B cell (primary cell): ENCODE results near the gene CATSPER3. TPM values are rescaled to one million over a fixed set of nuclear protein-coding genes. Genes with fewer than 3 reads are reported as not detected.

Experiments
- ATAC-seq: fragments of 200-7000 bp; cut with Tn5 transposase; one replicate; pipeline ENCODE4 v1.10.0; 2021; ENCODE audit warnings: low read depth, mild to moderate bottlenecking, moderate number of reproducible peaks, moderate library complexity
- CTCF ChIA-PET: fragments of 350-600 bp; sonication (Branson Sonifier 250); formaldehyde crosslinking; loops from one replicate; lab custom pipeline; 2021; ENCODE audit warnings: antibody characterized with exemption, inconsistent platforms; lab: Charles Lee
- POLR2A ChIA-PET: fragments of 350-600 bp; sonication (Branson Sonifier 250); formaldehyde crosslinking; loops from one replicate; lab custom pipeline; 2021; ENCODE audit warnings: antibody characterized with exemption; lab: Charles Lee
- DNase-seq: peaks from one replicate; pipeline ENCODE4 v3.0.0; 2013
- H2AFZ ChIP-seq: 2 replicates; pipeline ENCODE4 v1.6.1; 2012; ENCODE audit warnings: mild to moderate bottlenecking, low read depth, low read length; ENCODE audit not compliant: insufficient read depth, poor library complexity, severe bottlenecking
- H3K27ac ChIP-seq, 2 donors: 1 replicate in 1 of 2; 2 replicates in 1 of 2; pipeline ENCODE4 v1.5.1; 2012 to 2013; ENCODE audit warnings: low read length in 2 of 2, mild to moderate bottlenecking in 2 of 2, moderate library complexity in 1 of 2
- H3K27me3 ChIP-seq, 4 experiments: fragments of 200-600 bp in 1 of 4; sonication (generic) in 1 of 4; replicated peaks in 1 of 4; 1 replicate in 2 of 4; 2 replicates in 2 of 4; pipeline versions ENCODE4 v1.6.1 to v1.7.0; 2013 to 2016; ENCODE audit warnings: low read length in 3 of 4, mild to moderate bottlenecking in 2 of 4, mixed read lengths in 1 of 4, moderate library complexity in 1 of 4; ENCODE audit not compliant: insufficient read depth in 4 of 4, control insufficient read depth in 3 of 4; ENCODE audit errors: control extremely low read depth in 1 of 4
- H3K36me3 ChIP-seq, 2 experiments: replicated peaks in 1 of 2; 1 replicate in 1 of 2; 2 replicates in 1 of 2; pipeline versions ENCODE4 v1.6.1 to v1.7.1; 2013; ENCODE audit warnings: low read length in 1 of 2; ENCODE audit not compliant: insufficient read depth in 2 of 2, control insufficient read depth in 1 of 2; ENCODE audit errors: control extremely low read depth in 1 of 2, extremely low read depth in 1 of 2
- H3K4me1 ChIP-seq, 2 donors: fragments of 200-600 bp in 1 of 2; sonication (generic) in 1 of 2; 1 replicate in 1 of 2; 2 replicates in 1 of 2; pipeline versions ENCODE4 v1.5.1 to v1.6.1; 2013 to 2017; ENCODE audit warnings: low read length in 2 of 2; ENCODE audit not compliant: control insufficient read depth in 2 of 2, insufficient read depth in 2 of 2
- H3K4me2 ChIP-seq: replicated peaks from 2 replicates; pipeline ENCODE3; 2012; ENCODE audit warnings: mild to moderate bottlenecking, low read depth, low read length; ENCODE audit not compliant: poor library complexity, severe bottlenecking
- H3K4me3 ChIP-seq, 5 experiments: fragments of 200-600 bp in 1 of 5; sonication (generic) in 1 of 5; 1 replicate in 3 of 5; 2 replicates in 2 of 5; pipeline versions ENCODE4 v1.5.1 to v1.7.0; 2011 to 2016; ENCODE audit warnings: low read length in 4 of 5, mild to moderate bottlenecking in 4 of 5, low read depth in 2 of 5, control low read depth in 1 of 5, moderate library complexity in 1 of 5; ENCODE audit not compliant: insufficient read depth in 1 of 5; ENCODE audit errors: control extremely low read depth in 1 of 5, extremely low read depth in 1 of 5
- H3K79me2 ChIP-seq: fragments of 200-600 bp; sonication (generic); one replicate; pipeline ENCODE4 v1.6.0; 2016; ENCODE audit warnings: low read length; ENCODE audit not compliant: control insufficient read depth, insufficient read depth
- H3K9ac ChIP-seq: fragments of 200-600 bp; sonication (generic); 2 replicates; pipeline ENCODE4 v1.6.1; 2017; ENCODE audit warnings: mild to moderate bottlenecking, low read length, moderate library complexity
- H3K9me3 ChIP-seq, 3 donors: one replicate each; pipeline versions ENCODE4 v1.6.1 to v1.7.1; 2013; ENCODE audit warnings: low read length in 2 of 3; ENCODE audit not compliant: control insufficient read depth in 2 of 3, insufficient read depth in 1 of 3; ENCODE audit errors: control extremely low read depth in 1 of 3
- H4K20me1 ChIP-seq: 2 replicates; pipeline ENCODE4 v1.6.0; 2012; ENCODE audit warnings: mild to moderate bottlenecking, low read length; ENCODE audit not compliant: insufficient read depth, control insufficient read depth, poor library complexity, severe bottlenecking
- H3K27ac Mint-ChIP-seq: one replicate; pipeline ENCODE4 v1.8.0; 2021; ENCODE audit warnings: mixed read lengths
- H3K27me3 Mint-ChIP-seq: one replicate; pipeline ENCODE4 v1.8.0; 2021; ENCODE audit warnings: mixed read lengths
- H3K4me1 Mint-ChIP-seq: one replicate; pipeline ENCODE4 v1.8.0; 2021; ENCODE audit warnings: mixed read lengths
- H3K4me3 Mint-ChIP-seq: one replicate; pipeline ENCODE4 v1.8.0; 2021; ENCODE audit warnings: mixed read lengths
- H3K9me3 Mint-ChIP-seq: one replicate; pipeline ENCODE4 v1.8.0; 2022; ENCODE audit warnings: mixed read lengths; ENCODE audit not compliant: insufficient read depth
- CTCF ChIP-seq: fragments of 200-600 bp; IDR thresholded peaks from one replicate; pipeline ENCODE4 v1.8.0; 2022; ENCODE audit warnings: antibody characterized with exemption, mild to moderate bottlenecking
- EZH2 ChIP-seq: IDR thresholded peaks from 2 replicates; pipeline ENCODE4 v1.6.1; 2012; ENCODE audit warnings: borderline replicate concordance, low read depth, mild to moderate bottlenecking, moderate library complexity, low read length; ENCODE audit not compliant: insufficient read depth, poor library complexity, severe bottlenecking
- WGBS: methylation state at CpG from one replicate; pipeline ENCODE4 v1.1.5; 2013; ENCODE audit warnings: missing lambda C conversion rate; ENCODE audit not compliant: insufficient coverage; 5-methylcytosine and 5-hydroxymethylcytosine counted together
- intact Hi-C: fragments of 100-400 bp; cut with micrococcal nuclease; formaldehyde crosslinking; loops from one replicate; pipeline ENCODE4 v1.10.0; 2022
- polyA plus RNA-seq: library from polyadenylated mRNA; depleted of rRNA; stranded (reverse); fragments of >200 nt; gene quantifications from 2 replicates; pipeline ENCODE4 v1.2.3, GENCODE V29; 2012
- total RNA-seq, 2 donors: library from RNA; stranded (reverse); fragments of 120-200 nt in 1 of 2; gene quantifications; 1 replicate in 1 of 2; 2 replicates in 1 of 2; pipeline versions ENCODE4 v1.2.3 to v1.2.4, GENCODE V29; 2013 to 2022

CATSPER3 gene
- total and polyA plus RNA-seq, 2 donors (not counting 1 experiment from before 2014, with no cell fraction given), result 0.79 to 1.3 TPM

GRCh38 chr5:134968055-134968454 lies 348 bp downstream of the CATSPER3 start:
- Mint-ChIP-seq H3K27me3 (no peaks in the 10 kb centered on the region), H3K4me3 (no peak overlapping the region), H3K27ac (no peak overlapping the region), H3K4me1 (no peaks in the 10 kb centered on the region), H3K9me3 (no peaks in the 10 kb centered on the region)
- TF ChIP-seq EZH2, result no peak
- TF ChIP-seq CTCF, result no peak
- Histone ChIP-seq H3K4me3 (no peak overlapping the region), H4K20me1 (no peaks in the 10 kb centered on the region), H3K4me1 (no peaks in the 10 kb centered on the region), H3K27ac (no peak overlapping the region), H3K79me2 (no peaks in the 10 kb centered on the region), H2AFZ (no peak overlapping the region), H3K4me2 (no peak overlapping the region), H3K36me3 (peaks cover 0 to 3% of the 10 kb centered on the region in 2 experiments), H3K9ac (no peak overlapping the region), H3K9me3 (no peaks in the 10 kb centered on the region), H3K27me3 (no peaks in the 10 kb centered on the region)
- ChIA-PET CTCF (no interaction called here), POLR2A (no interaction called here)
- intact Hi-C loops, result no loop called here
- DNase-seq (no peak), ATAC-seq (no peak)
- WGBS, result no CpG with 5 or more reads among the region's 3 CpGs

- no peak for DNase-seq
- intact Hi-C loops, result no loop called here
- no peak overlapping the region for H2AFZ ChIP-seq
- Mint-ChIP-seq H3K4me1 (no peaks in the 10 kb centered on the region), H3K27me3 (no peaks in the 10 kb centered on the region), H3K27ac (no peak overlapping the region), H3K4me3 (no peak overlapping the region), H3K9me3 (no peaks in the 10 kb centered on the region)
- no peaks in the 10 kb centered on the region for H3K79me2 ChIP-seq
- ChIA-PET POLR2A (no interaction called here), CTCF (no interaction called here)
- H3K4me2 ChIP-seq, result no peak overlapping the region
- no peak overlapping the region for H3K4me3 ChIP-seq
- H3K27ac ChIP-seq, result no peak overlapping the region
- H3K9me3 ChIP-seq, result no peaks in the 10 kb centered on the region
- no peaks in the 10 kb centered on the region for H3K4me1 ChIP-seq
- TF ChIP-seq EZH2, result no peak
- TF ChIP-seq CTCF, result no peak
- no peak overlapping the region for H3K9ac ChIP-seq
- H3K27me3 ChIP-seq, result no peaks in the 10 kb centered on the region
- H4K20me1 ChIP-seq, result no peaks in the 10 kb centered on the region
- H3K36me3 ChIP-seq, result peaks cover 0 to 2% of the 10 kb centered on the region in 2 experiments
- ATAC-seq, result no peak
These were observed 1.5 kb downstream of the CATSPER3 start for GRCh38 chr5:134969166-134969565.
